Measurements from ENCODE around the gene QRFP. TPM values are rescaled to one million over a fixed set of nuclear protein-coding genes. Genes with fewer than 3 reads are reported as not detected.

QRFP gene
- total and polyA plus RNA-seq, 4 donors, result 0.05 TPM; not detected in 3

GRCh38 chr9:130901498-130902203 is 5.0 kb upstream of the QRFP start:
- Histone ChIP-seq H3K36me3 (ENCODE audit: control insufficient read depth in 4 of 4, insufficient read depth in 3 of 4, low read depth in 1 of 4, low read length in 3 of 4) (no peaks in the 10 kb centered on the region), H3K27me3 (ENCODE audit: control insufficient read depth in 4 of 4, insufficient read depth in 4 of 4, low read length in 3 of 4) (peaks cover 0 to 8% (median 0%) of the 10 kb centered on the region in 4 donors), H3K4me3 (ENCODE audit: low read depth in 1 of 3, low read length in 3 of 3) (no peak overlapping the region), H3K9ac (ENCODE audit: low read depth in 1 of 2, low read length in 2 of 2) (no peak overlapping the region), H3K4me1 (ENCODE audit: control insufficient read depth in 4 of 4, insufficient read depth in 4 of 4, low read length in 3 of 4) (no peaks in the 10 kb centered on the region), H3K27ac (ENCODE audit: low read depth in 1 of 2, low read length in 2 of 2) (no peak overlapping the region), H3K9me3 (ENCODE audit: control insufficient read depth in 4 of 4, low read length in 3 of 4) (no peaks in the 10 kb centered on the region)
- DNase-seq (ENCODE audit: low spot score), result no peak
- WGBS, result 80% methylated on average over 17 of the region's 17 CpGs
- no peak for TF ChIP-seq MAX (IDR thresholded peaks at IDR 0.05)
- TF ChIP-seq RXRA (IDR thresholded peaks at IDR 0.05), result no peak
- no peak for TF ChIP-seq SP1 (IDR thresholded peaks at IDR 0.05)
- no peak for TF ChIP-seq HNF4G (IDR thresholded peaks at IDR 0.05)
- TF ChIP-seq FOXA2 (IDR thresholded peaks at IDR 0.05), result no peak

GRCh38 chr9:130900701-130901497 is 4.3 kb upstream of the QRFP start:
- Histone ChIP-seq H3K36me3 (ENCODE audit: control insufficient read depth in 4 of 4, insufficient read depth in 3 of 4, low read depth in 1 of 4, low read length in 3 of 4) (no peaks in the 10 kb centered on the region), H3K9me3 (ENCODE audit: control insufficient read depth in 4 of 4, low read length in 3 of 4) (no peaks in the 10 kb centered on the region), H3K27ac (ENCODE audit: low read depth in 1 of 2, low read length in 2 of 2) (no peak overlapping the region), H3K27me3 (ENCODE audit: control insufficient read depth in 4 of 4, insufficient read depth in 4 of 4, low read length in 3 of 4) (peaks cover 0 to 5% (median 0%) of the 10 kb centered on the region in 4 donors), H3K4me3 (ENCODE audit: low read depth in 1 of 3, low read length in 3 of 3) (no peak overlapping the region), H3K4me1 (ENCODE audit: control insufficient read depth in 4 of 4, insufficient read depth in 4 of 4, low read length in 3 of 4) (no peaks in the 10 kb centered on the region), H3K9ac (ENCODE audit: low read depth in 1 of 2, low read length in 2 of 2) (no peak overlapping the region)
- TF ChIP-seq EGR1 (IDR thresholded peaks at IDR 0.05; ENCODE audit: low read depth in 2 of 2) (no peak), GABPA (IDR thresholded peaks at IDR 0.05 in 1 of 2, conservative IDR thresholded peaks at IDR 0.05 in 1 of 2) (no peak), JUND (IDR thresholded peaks at IDR 0.05) (no peak), YY1 (IDR thresholded peaks at IDR 0.05) (no peak), HNF4G (IDR thresholded peaks at IDR 0.05) (no peak), ZBTB33 (IDR thresholded peaks at IDR 0.05) (no peak), CTCF (IDR thresholded peaks at IDR 0.05; ENCODE audit: low read depth, low read length, missing input control) (no peak), RXRA (IDR thresholded peaks at IDR 0.05) (no peak), ATF3 (IDR thresholded peaks at IDR 0.05) (no peak), SP1 (IDR thresholded peaks at IDR 0.05) (no peak), HNF4A (conservative IDR thresholded peaks at IDR 0.05) (no peak), FOXA1 (IDR thresholded peaks at IDR 0.05) (no peak), NR2F2 (IDR thresholded peaks at IDR 0.05) (no peak), MAX (IDR thresholded peaks at IDR 0.05) (no peak)
- DNase-seq (ENCODE audit: low spot score), result no peak
- WGBS, result 68% methylated on average over 17 of the region's 17 CpGs

Data from liver (tissue), 9 donors.